Endodermal cell (in vitro differentiated cells): ENCODE measurements around the gene ALX4. TPM values are rescaled to one million over a fixed set of nuclear protein-coding genes. Genes with fewer than 3 reads are reported as not detected.

Source experiments
- DNase-seq: peaks from one replicate; pipeline ENCODE4 v3.0.0-alpha.2; 2017
- H3K27ac ChIP-seq: 2 replicates; pipeline ENCODE4 v1.5.1; 2013; ENCODE audit warnings: mild to moderate bottlenecking, low read depth, low read length, moderate library complexity
- H3K27me3 ChIP-seq: 2 replicates; pipeline ENCODE4 v1.6.1; 2013; ENCODE audit warnings: mild to moderate bottlenecking, low read length, moderate library complexity; ENCODE audit not compliant: insufficient read depth, control insufficient read depth, poor library complexity, severe bottlenecking
- H3K36me3 ChIP-seq: 2 replicates; pipeline ENCODE4 v1.7.0; 2013; ENCODE audit warnings: mild to moderate bottlenecking, low read length, moderate library complexity; ENCODE audit not compliant: control insufficient read depth, insufficient read depth
- H3K4me1 ChIP-seq: one replicate; pipeline ENCODE4 v1.7.0; 2013; ENCODE audit warnings: low read length; ENCODE audit not compliant: control insufficient read depth, insufficient read depth
- H3K4me3 ChIP-seq: 2 replicates; pipeline ENCODE4 v1.5.1; 2013; ENCODE audit warnings: mild to moderate bottlenecking, low read length, moderate library complexity
- H3K9ac ChIP-seq: 2 replicates; pipeline ENCODE4 v1.6.1; 2013; ENCODE audit warnings: mild to moderate bottlenecking, low read length, moderate library complexity; ENCODE audit not compliant: poor library complexity, severe bottlenecking; ENCODE audit errors: extremely low read depth
- H3K9me3 ChIP-seq: 2 replicates; pipeline ENCODE4 v1.6.1; 2013; ENCODE audit warnings: mild to moderate bottlenecking, low read length, moderate library complexity; ENCODE audit not compliant: control insufficient read depth
- H3K27ac Mint-ChIP-seq: 2 replicates; pipeline ENCODE4 v1.8.0; 2020; ENCODE audit warnings: mixed read lengths
- H3K27me3 Mint-ChIP-seq: 2 replicates; pipeline ENCODE4 v1.8.0; 2021; ENCODE audit warnings: mild to moderate bottlenecking, mixed read lengths; ENCODE audit not compliant: insufficient read depth
- H3K36me3 Mint-ChIP-seq: 2 replicates; pipeline ENCODE4 v1.8.0; 2020; ENCODE audit warnings: low read depth, mixed read lengths
- H3K4me1 Mint-ChIP-seq: 2 replicates; pipeline ENCODE4 v1.8.0; 2020; ENCODE audit warnings: mixed read lengths
- H3K4me3 Mint-ChIP-seq: 2 replicates; pipeline ENCODE4 v1.8.0; 2020; ENCODE audit warnings: mild to moderate bottlenecking, moderate library complexity, mixed read lengths
- H3K9me3 Mint-ChIP-seq: 2 replicates; pipeline ENCODE4 v1.8.0; 2020; ENCODE audit warnings: mild to moderate bottlenecking, mixed read lengths
- CTCF ChIP-seq: fragments of 200-600 bp; sonication (generic); conservative IDR thresholded peaks from 2 replicates; pipeline ENCODE4 v1.5.0; 2021; ENCODE audit warnings: antibody characterized with exemption, mild to moderate bottlenecking
- WGBS, 2 experiments: methylation state at CpG; one replicate each; pipeline versions ENCODE4 v1.1.5 to v1.1.7; 2013; ENCODE audit warnings: missing lambda C conversion rate in 2 of 2, mixed read lengths in 1 of 2; ENCODE audit not compliant: insufficient coverage in 1 of 2, insufficient read length in 1 of 2; 5-methylcytosine and 5-hydroxymethylcytosine counted together
- total RNA-seq, 2 donors: library from RNA; stranded (reverse); fragmentation: NEBNext Ultra II Directional in 1 of 2; extraction: Animal tissue kit (Norgen Biotek cat#: 25700) in 1 of 2; gene quantifications; 2 replicates in 1 of 2; 3 replicates in 1 of 2; pipeline ENCODE4 v1.2.1, GENCODE V29; 2021

The ALX4 gene
- total RNA-seq, 2 donors from 2014 or later = not detected

DNA sequence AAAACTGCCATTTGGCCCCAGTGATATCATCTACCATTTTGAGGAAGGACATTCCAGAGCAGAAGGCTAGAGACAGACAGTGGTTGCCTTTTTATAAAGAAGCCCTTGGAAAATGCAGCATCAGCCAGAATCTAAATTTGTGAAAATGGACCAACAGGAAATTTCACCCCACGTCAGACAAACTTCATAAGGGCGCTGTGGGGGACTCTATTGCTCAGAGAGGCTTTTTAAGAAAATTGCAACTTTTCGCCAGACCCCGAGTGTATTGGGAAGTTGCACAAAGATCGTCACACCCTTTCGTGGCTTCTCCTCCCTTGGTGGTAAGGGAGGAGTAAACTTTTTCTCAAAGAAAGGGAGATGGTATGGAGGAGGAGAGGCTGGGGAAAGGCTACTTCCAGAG lies 12.3 kb upstream of the ALX4 start:
- peaks cover 95% of the 10 kb centered on the region for H3K27me3 Mint-ChIP-seq
- Histone ChIP-seq H3K9me3 (no peaks in the 10 kb centered on the region), H3K27me3 (peaks cover 100% of the 10 kb centered on the region), H3K4me3 (no peak overlapping the region), H3K4me1 (no peaks in the 10 kb centered on the region), H3K9ac (no peak overlapping the region), H3K36me3 (no peaks in the 10 kb centered on the region), H3K27ac (no peak overlapping the region)
- H3K9me3 Mint-ChIP-seq = no peaks in the 10 kb centered on the region
- H3K4me3 Mint-ChIP-seq = no peak overlapping the region
- no peak for TF ChIP-seq CTCF
- no peak for DNase-seq
- no peak overlapping the region for H3K27ac Mint-ChIP-seq
- peaks cover 4% of the 10 kb centered on the region for H3K4me1 Mint-ChIP-seq
- 23 to 39% methylated on average over 4 to 6 of the region's 6 CpGs for WGBS, 2 experiments
- no peaks in the 10 kb centered on the region for H3K36me3 Mint-ChIP-seq

GRCh38 chr11:44321059-44321458 lies 11.1 kb upstream of the ALX4 start:
- Histone ChIP-seq H3K9ac (no peak overlapping the region), H3K27ac (no peak overlapping the region), H3K4me3 (no peak overlapping the region), H3K27me3 (peaks cover 100% of the 10 kb centered on the region), H3K36me3 (no peaks in the 10 kb centered on the region), H3K4me1 (no peaks in the 10 kb centered on the region), H3K9me3 (no peaks in the 10 kb centered on the region)
- Mint-ChIP-seq H3K4me3 (no peak overlapping the region), H3K9me3 (no peaks in the 10 kb centered on the region), H3K36me3 (no peaks in the 10 kb centered on the region), H3K4me1 (peaks cover 4% of the 10 kb centered on the region), H3K27me3 (peaks cover 100% of the 10 kb centered on the region), H3K27ac (no peak overlapping the region)
- no peak for TF ChIP-seq CTCF
- DNase-seq = no peak
- WGBS, 2 experiments = 9 to 11% methylated on average over 3 to 4 of the region's 4 CpGs

DNA sequence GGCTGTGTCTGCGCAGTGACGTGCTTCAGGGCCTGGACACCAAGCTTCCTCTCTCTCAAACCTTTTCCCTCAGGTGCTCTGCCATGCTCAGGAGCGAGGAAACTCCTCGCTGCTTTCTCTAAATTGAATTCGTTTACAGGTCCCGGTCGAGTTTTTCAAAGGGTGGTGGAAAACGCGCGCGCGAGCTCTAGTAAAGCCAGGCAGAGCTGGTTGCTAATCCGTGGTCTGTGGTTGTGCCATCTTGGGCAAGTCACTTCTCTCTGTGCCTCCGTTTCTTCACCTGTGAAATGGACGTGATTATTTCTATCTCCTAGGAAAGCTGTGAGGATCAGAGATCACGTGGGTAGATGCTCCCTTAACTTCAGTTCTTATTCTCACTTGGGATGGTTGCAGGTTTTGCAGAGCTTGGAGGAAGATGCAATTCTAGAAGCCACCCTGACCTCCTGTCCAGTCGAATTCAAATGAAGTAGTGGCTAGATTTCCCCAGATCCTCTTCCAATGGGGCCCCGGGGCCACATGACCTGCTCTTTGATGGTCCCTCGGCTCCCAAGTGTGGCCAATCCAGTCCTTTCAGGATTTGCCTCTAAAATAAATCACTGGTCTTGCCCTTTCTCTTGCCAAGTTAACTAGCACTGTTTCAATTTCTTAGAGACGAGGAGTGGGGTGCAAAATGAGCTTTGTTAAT lies 10.5 kb upstream of the ALX4 start:
- no peaks in the 10 kb centered on the region for H3K9me3 ChIP-seq
- H3K4me3 ChIP-seq = peak overlapping the region; percentile 74
- no peak for TF ChIP-seq CTCF
- H3K27me3 Mint-ChIP-seq = peaks cover 100% of the 10 kb centered on the region
- no peaks in the 10 kb centered on the region for H3K4me1 ChIP-seq
- no peak overlapping the region for H3K9ac ChIP-seq
- DNase-seq = no peak
- H3K4me1 Mint-ChIP-seq = peaks cover 4% of the 10 kb centered on the region
- no peaks in the 10 kb centered on the region for H3K36me3 ChIP-seq
- H3K27ac Mint-ChIP-seq = no peak overlapping the region
- H3K27me3 ChIP-seq = peaks cover 100% of the 10 kb centered on the region
- peak overlapping the region; percentile 57 for H3K4me3 Mint-ChIP-seq
- H3K36me3 Mint-ChIP-seq = no peaks in the 10 kb centered on the region
- 7 to 9% methylated on average over 18 to 20 of the region's 20 CpGs for WGBS, 2 experiments
- H3K9me3 Mint-ChIP-seq = no peaks in the 10 kb centered on the region
- H3K27ac ChIP-seq = no peak overlapping the region
